Endothelial cell of umbilical vein (primary cell): ENCODE data around the gene OGFOD2. TPM values are rescaled to one million over a fixed set of nuclear protein-coding genes. Genes with fewer than 3 reads are reported as not detected.

ENCODE experiments used
- BruUV-seq: library from RNA; stranded (reverse); fragments of 400-500 nt; replicated peaks from 2 replicates; lab custom pipeline; 2021; lab: Mats Ljungman, UMichigan
- CTCF ChIA-PET: fragments of 300-600, 350-600 bp; sonication (Branson Sonifier 250); formaldehyde crosslinking; loops from one replicate; lab custom pipeline; 2021; ENCODE audit warnings: antibody characterized with exemption, inconsistent platforms; lab: Charles Lee
- POLR2A ChIA-PET: fragments of 300-600, 350-600 bp; sonication (Branson Sonifier 250); formaldehyde crosslinking; loops from one replicate; lab custom pipeline; 2021; ENCODE audit warnings: antibody characterized with exemption, inconsistent platforms; lab: Charles Lee
- DNase-seq: peaks from one replicate; pipeline ENCODE4 v3.0.0-alpha.2; 2011; ENCODE audit warnings: low read depth, low spot score
- FAIRE-seq: peaks from 2 replicates; lab custom pipeline; 2011; peaks lifted over from hg19 to GRCh38; lab: Jason Lieb, UNC
- H2AFZ ChIP-seq: 2 replicates; pipeline ENCODE4 v1.6.0; 2012; ENCODE audit warnings: low read depth, low read length, control low read depth, inconsistent platforms
- H3K27ac ChIP-seq: 2 replicates; pipeline ENCODE4 v1.5.1; 2011; ENCODE audit warnings: low read depth, mild to moderate bottlenecking, control low read depth, low read length, moderate library complexity; ENCODE audit not compliant: insufficient read depth
- H3K27me3 ChIP-seq, 2 experiments: 2 replicates each; pipeline versions ENCODE4 v1.6.0 to v1.6.1; 2011; ENCODE audit warnings: low read length in 2 of 2, mixed read lengths in 1 of 2; ENCODE audit not compliant: control insufficient read depth in 2 of 2, insufficient read depth in 2 of 2
- H3K36me3 ChIP-seq, 2 experiments: 2 replicates in 1 of 2; 3 replicates in 1 of 2; pipeline ENCODE4 v1.5.1; 2011; ENCODE audit warnings: low read length in 2 of 2, mild to moderate bottlenecking in 1 of 2, moderate library complexity in 1 of 2; ENCODE audit not compliant: control insufficient read depth in 2 of 2, insufficient read depth in 2 of 2; ENCODE audit errors: extremely low read depth in 1 of 2
- H3K4me1 ChIP-seq: 3 replicates; pipeline ENCODE4 v1.5.1; 2011; ENCODE audit warnings: mild to moderate bottlenecking, low read length; ENCODE audit not compliant: control insufficient read depth, insufficient read depth; ENCODE audit errors: extremely low read depth
- H3K4me2 ChIP-seq: 2 replicates; pipeline ENCODE4 v1.6.1; 2011; ENCODE audit warnings: low read length, control low read depth, mixed read lengths; ENCODE audit not compliant: insufficient read depth
- H3K4me3 ChIP-seq, 3 experiments: fragments of 200-600 bp in 1 of 3; sonication (generic), shearing (Covaris generic) in 1 of 3; replicated peaks in 1 of 3; 2 replicates each; pipeline ENCODE4 v1.5.1; 2011 to 2016; ENCODE audit warnings: control low read depth in 3 of 3, low read length in 3 of 3, mild to moderate bottlenecking in 2 of 3, inconsistent platforms in 1 of 3, low read depth in 1 of 3, moderate library complexity in 1 of 3; ENCODE audit not compliant: insufficient read depth in 1 of 3
- H3K79me2 ChIP-seq: 2 replicates; pipeline ENCODE4 v1.6.0; 2012; ENCODE audit warnings: low read length, inconsistent platforms; ENCODE audit not compliant: control insufficient read depth, insufficient read depth
- H3K9ac ChIP-seq: replicated peaks from 2 replicates; pipeline ENCODE3; 2011; ENCODE audit warnings: low read length, control low read depth; ENCODE audit not compliant: insufficient read depth; ENCODE audit errors: extremely low read depth
- H3K9me1 ChIP-seq: replicated peaks from 3 replicates; pipeline ENCODE4 v1.6.0; 2011; ENCODE audit warnings: mild to moderate bottlenecking, low read length; ENCODE audit not compliant: control insufficient read depth, insufficient read depth; ENCODE audit errors: extremely low read depth
- H3K9me3 ChIP-seq: replicated peaks from 2 replicates; pipeline ENCODE4 v1.5.1; 2012; ENCODE audit warnings: low read length, inconsistent platforms; ENCODE audit not compliant: control insufficient read depth, insufficient read depth
- H4K20me1 ChIP-seq: replicated peaks from 2 replicates; pipeline ENCODE3; 2011; ENCODE audit warnings: mild to moderate bottlenecking, low read length; ENCODE audit not compliant: control insufficient read depth, insufficient read depth; ENCODE audit errors: extremely low read depth
- CTCF ChIP-seq, 2 donors: IDR thresholded peaks; 1 replicate in 1 of 2; 2 replicates in 1 of 2; pipeline ENCODE4 v1.5.1; 2011; ENCODE audit warnings: low read length in 2 of 2, mild to moderate bottlenecking in 2 of 2, moderate library complexity in 2 of 2, control low read depth in 1 of 2, inconsistent platforms in 1 of 2, low read depth in 1 of 2; ENCODE audit not compliant: insufficient read depth in 1 of 2; ENCODE audit errors: extremely low read depth in 1 of 2
- EZH2 ChIP-seq: IDR thresholded peaks from 2 replicates; pipeline ENCODE4 v1.6.1; 2012; ENCODE audit warnings: borderline replicate concordance, low read depth, mild to moderate bottlenecking, moderate library complexity, low read length, inconsistent platforms; ENCODE audit not compliant: severe bottlenecking
- GATA2 ChIP-seq: IDR thresholded peaks from 2 replicates; pipeline ENCODE4 v1.7.0; 2011; ENCODE audit warnings: low read depth, mild to moderate bottlenecking, moderate library complexity, mixed read lengths, low read length; ENCODE audit not compliant: insufficient read length, insufficient read depth
- JUN ChIP-seq: IDR thresholded peaks from 2 replicates; pipeline ENCODE4 v1.6.1; 2011; ENCODE audit warnings: borderline replicate concordance, low read depth; ENCODE audit not compliant: insufficient read length, insufficient read depth
- MYC ChIP-seq: IDR thresholded peaks from one replicate; pipeline ENCODE4 v1.6.1; 2011; ENCODE audit warnings: mild to moderate bottlenecking, low read depth, low read length
- POLR2AphosphoS5 ChIP-seq: IDR thresholded peaks from 2 replicates; pipeline ENCODE4 v1.6.1; 2012; ENCODE audit warnings: low read depth, mild to moderate bottlenecking, control low read depth, low read length, moderate library complexity; ENCODE audit not compliant: insufficient read depth
- dilution Hi-C: fragments of 300-500 bp; cut with MboI; formaldehyde crosslinking; loops from one replicate; pipeline ENCODE4 v1.15.0; 2019; ENCODE audit warnings: low sequenced_read_pairs; ENCODE audit not compliant: extremely low pct_ligation_motif_present
- intact Hi-C: fragments of 100-400 bp; cut with micrococcal nuclease; formaldehyde crosslinking; loops from one replicate; pipeline ENCODE4 v1.10.0; 2022
- polyA plus RNA-seq, 4 experiments: library from polyadenylated mRNA; depleted of rRNA in 3 of 4; stranded (reverse) in 3 of 4; unstranded in 1 of 4; fragments of >200 nt; gene quantifications; 2 replicates each; pipeline versions ENCODE4 v1.2.1 to v1.2.3, GENCODE V29; 2011 to 2012; ENCODE audit warnings: missing spikeins in 1 of 4
- total RNA-seq: library from RNA; stranded (reverse); gene quantifications from 2 replicates; pipeline ENCODE4 v1.2.3, GENCODE V29; 2021

The OGFOD2 gene
- total and polyA plus RNA-seq, 2 donors (not counting 3 experiments of a cell fraction or from before 2014, with no cell fraction given) = 16.8 to 24.1 TPM

- peaks cover 0 to 2% of the 10 kb centered on the region in 2 experiments for H3K36me3 ChIP-seq
- CTCF ChIA-PET = interaction anchor here (1.1 to 19.1 kb wide), 5 partner anchors 9 to 162 kb away, joined by 3 to 200 read pairs (median 13); partner anchors contain the start of gene ABCB9
- FAIRE-seq (no peak), DNase-seq (no peak)
- no peaks in the 10 kb centered on the region for H3K79me2 ChIP-seq
- BruUV-seq = no TSS peak
- peaks cover 21% of the 10 kb centered on the region for H3K4me1 ChIP-seq
- dilution Hi-C loops = no loop called here
- no peak for TF ChIP-seq GATA2
- no peak for TF ChIP-seq JUN
- no peak for TF ChIP-seq CTCF (IDR thresholded peaks at IDR 0.05; ENCODE audit: extremely low read depth in 1 of 2, insufficient read depth in 1 of 2, low read depth in 1 of 2, low read length in 2 of 2)
- no peak for TF ChIP-seq MYC
- TF ChIP-seq POLR2AphosphoS5 = no peak
- no peak for TF ChIP-seq EZH2
- no peaks in the 10 kb centered on the region for H3K27me3 ChIP-seq
- intact Hi-C loops = no loop called here
- no peak overlapping the region for H3K4me2 ChIP-seq
- no peaks in the 10 kb centered on the region for H3K9me1 ChIP-seq
- H3K4me3 ChIP-seq = no peak overlapping the region
- no peaks in the 10 kb centered on the region for H3K9me3 ChIP-seq
- POLR2A ChIA-PET = interaction anchor here (0.6 to 1.6 kb wide), 2 partner anchors 9 to 277 kb away, joined by 3 to 6 read pairs; partner anchors contain the start of genes MPHOSPH9 and MTRFR
- no peaks in the 10 kb centered on the region for H4K20me1 ChIP-seq
- no peak overlapping the region for H3K27ac ChIP-seq
- H2AFZ ChIP-seq = no peak overlapping the region
- H3K9ac ChIP-seq = no peak overlapping the region
Observed at GRCh38 chr12:122956035-122956434, 19.0 kb upstream of the OGFOD2 start.
